Measurements from ENCODE around the gene TIMM10B. TPM values are rescaled to one million over a fixed set of nuclear protein-coding genes. Genes with fewer than 3 reads are reported as not detected.

TIMM10B gene
- total and polyA plus RNA-seq, 2 donors (not counting 1 experiment from before 2014, with no cell fraction given): 42.9 to 62.1 TPM

DNA sequence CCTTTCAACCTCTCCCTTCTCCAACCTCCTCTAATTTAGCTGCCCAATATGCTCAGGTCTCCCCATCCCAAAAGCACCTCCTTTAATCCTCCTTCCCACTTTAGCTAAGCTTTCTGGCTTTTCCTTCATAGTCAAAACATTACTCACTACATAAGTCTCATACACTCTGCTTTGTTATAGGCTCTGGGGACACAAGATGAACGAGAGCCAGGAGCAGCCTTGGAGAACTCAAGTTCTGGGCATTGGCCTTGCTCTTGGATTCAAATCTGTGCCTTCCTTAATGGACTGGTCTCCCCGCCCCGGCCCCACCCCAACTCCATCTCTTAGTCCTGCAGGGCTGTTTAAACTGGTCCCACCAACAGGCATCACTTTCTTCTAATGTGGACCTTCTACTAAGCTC, 29.1 kb upstream of the TIMM10B start:
- no peaks in the 10 kb centered on the region for H3K4me1 ChIP-seq (ENCODE audit: control insufficient read depth in 2 of 2, insufficient read depth in 2 of 2, low read length in 2 of 2)
- no peak overlapping the region for H3K9ac ChIP-seq (ENCODE audit: low read length)
- Mint-ChIP-seq H3K4me1 (no peaks in the 10 kb centered on the region), H3K9me3 (ENCODE audit: insufficient read depth) (no peaks in the 10 kb centered on the region), H3K27me3 (no peaks in the 10 kb centered on the region), H3K4me3 (no peak overlapping the region), H3K27ac (no peak overlapping the region)
- 89% methylated on average over 3 of the region's 3 CpGs for WGBS (ENCODE audit: insufficient coverage)
- H3K4me3 ChIP-seq (ENCODE audit: control extremely low read depth in 1 of 5, extremely low read depth in 1 of 5, insufficient read depth in 1 of 5, low read depth in 2 of 5, low read length in 4 of 5): no peak overlapping the region
- no peak for TF ChIP-seq EZH2 (IDR thresholded peaks at IDR 0.05; ENCODE audit: borderline replicate concordance, insufficient read depth, low read depth, low read length, poor library complexity, severe bottlenecking)
- TF ChIP-seq, protein P1, sequence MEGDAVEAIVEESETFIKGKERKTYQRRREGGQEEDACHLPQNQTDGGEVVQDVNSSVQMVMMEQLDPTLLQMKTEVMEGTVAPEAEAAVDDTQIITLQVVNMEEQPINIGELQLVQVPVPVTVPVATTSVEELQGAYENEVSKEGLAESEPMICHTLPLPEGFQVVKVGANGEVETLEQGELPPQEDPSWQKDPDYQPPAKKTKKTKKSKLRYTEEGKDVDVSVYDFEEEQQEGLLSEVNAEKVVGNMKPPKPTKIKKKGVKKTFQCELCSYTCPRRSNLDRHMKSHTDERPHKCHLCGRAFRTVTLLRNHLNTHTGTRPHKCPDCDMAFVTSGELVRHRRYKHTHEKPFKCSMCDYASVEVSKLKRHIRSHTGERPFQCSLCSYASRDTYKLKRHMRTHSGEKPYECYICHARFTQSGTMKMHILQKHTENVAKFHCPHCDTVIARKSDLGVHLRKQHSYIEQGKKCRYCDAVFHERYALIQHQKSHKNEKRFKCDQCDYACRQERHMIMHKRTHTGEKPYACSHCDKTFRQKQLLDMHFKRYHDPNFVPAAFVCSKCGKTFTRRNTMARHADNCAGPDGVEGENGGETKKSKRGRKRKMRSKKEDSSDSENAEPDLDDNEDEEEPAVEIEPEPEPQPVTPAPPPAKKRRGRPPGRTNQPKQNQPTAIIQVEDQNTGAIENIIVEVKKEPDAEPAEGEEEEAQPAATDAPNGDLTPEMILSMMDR (IDR thresholded peaks at IDR 0.05): no peak
- peaks cover 0 to 23% of the 10 kb centered on the region in 2 experiments for H3K36me3 ChIP-seq (replicated peaks in 1 of 2; ENCODE audit: control extremely low read depth in 1 of 2, control insufficient read depth in 1 of 2, extremely low read depth in 1 of 2, insufficient read depth in 2 of 2, low read length in 1 of 2)
- ATAC-seq (ENCODE audit: low read depth) (no peak), DNase-seq (no peak)
- H2AFZ ChIP-seq (ENCODE audit: insufficient read depth, low read depth, low read length, poor library complexity, severe bottlenecking): no peak overlapping the region
- no peaks in the 10 kb centered on the region for H3K27me3 ChIP-seq (replicated peaks in 1 of 4; ENCODE audit: control extremely low read depth in 1 of 4, control insufficient read depth in 3 of 4, insufficient read depth in 4 of 4, low read length in 3 of 4)
- ChIA-PET POLR2A (no interaction called here), CTCF (interaction anchor here (1.0 to 1.6 kb wide), 3 partner anchors 9 to 73 kb away, joined by 3 to 7 read pairs (median 4); no protein-coding TSS in a partner anchor)
- no peaks in the 10 kb centered on the region for H3K9me3 ChIP-seq (ENCODE audit: control extremely low read depth in 1 of 3, control insufficient read depth in 2 of 3, insufficient read depth in 1 of 3, low read length in 2 of 3)
- no peak overlapping the region for H3K27ac ChIP-seq (ENCODE audit: low read length in 2 of 2)
- no peaks in the 10 kb centered on the region for H4K20me1 ChIP-seq (ENCODE audit: control insufficient read depth, insufficient read depth, low read length, poor library complexity, severe bottlenecking)
- no peak overlapping the region for H3K4me2 ChIP-seq (replicated peaks; ENCODE audit: low read depth, low read length, poor library complexity, severe bottlenecking)
- intact Hi-C loops (cut with micrococcal nuclease): no loop called here
- no peaks in the 10 kb centered on the region for H3K79me2 ChIP-seq (ENCODE audit: control insufficient read depth, insufficient read depth, low read length)

DNA sequence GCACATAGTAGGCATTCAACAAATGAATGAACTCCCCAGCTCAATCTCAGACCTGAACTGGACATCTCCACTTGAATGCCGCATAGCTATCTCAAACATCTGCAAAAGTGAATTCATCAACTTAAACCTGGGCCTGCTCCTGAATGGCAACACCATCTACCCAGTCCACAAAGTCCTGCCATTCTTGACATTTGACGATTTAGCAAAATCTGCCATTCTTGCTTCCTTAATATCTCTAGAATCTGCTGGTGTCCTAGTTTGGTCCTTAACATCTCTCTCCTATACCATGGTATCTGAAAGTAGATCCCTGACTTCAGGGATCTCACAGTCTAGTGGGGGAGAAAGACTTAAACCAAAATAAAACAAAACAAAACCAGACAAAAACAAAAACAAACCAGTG, 28.1 kb upstream of the TIMM10B start:
- no peaks in the 10 kb centered on the region for H3K27me3 ChIP-seq (replicated peaks in 1 of 4; ENCODE audit: control extremely low read depth in 1 of 4, control insufficient read depth in 3 of 4, insufficient read depth in 4 of 4, low read length in 3 of 4)
- H3K79me2 ChIP-seq (ENCODE audit: control insufficient read depth, insufficient read depth, low read length): no peaks in the 10 kb centered on the region
- H3K4me1 Mint-ChIP-seq: no peaks in the 10 kb centered on the region
- H3K36me3 ChIP-seq (replicated peaks in 1 of 2; ENCODE audit: control extremely low read depth in 1 of 2, control insufficient read depth in 1 of 2, extremely low read depth in 1 of 2, insufficient read depth in 2 of 2, low read length in 1 of 2): peaks cover 0 to 23% of the 10 kb centered on the region in 2 experiments
- no peak overlapping the region for H3K27ac Mint-ChIP-seq
- POLR2A ChIA-PET: no interaction called here
- no peak overlapping the region for H3K4me3 Mint-ChIP-seq
- H4K20me1 ChIP-seq (ENCODE audit: control insufficient read depth, insufficient read depth, low read length, poor library complexity, severe bottlenecking): no peaks in the 10 kb centered on the region
- no peaks in the 10 kb centered on the region for H3K9me3 ChIP-seq (ENCODE audit: control extremely low read depth in 1 of 3, control insufficient read depth in 2 of 3, insufficient read depth in 1 of 3, low read length in 2 of 3)
- intact Hi-C loops (cut with micrococcal nuclease): no loop called here
- H3K27ac ChIP-seq (ENCODE audit: low read length in 2 of 2): no peak overlapping the region
- 100% methylated on average over 2 of the region's 2 CpGs for WGBS (ENCODE audit: insufficient coverage)
- H2AFZ ChIP-seq (ENCODE audit: insufficient read depth, low read depth, low read length, poor library complexity, severe bottlenecking): no peak overlapping the region
- CTCF ChIA-PET: interaction anchor here (1.0 to 2.1 kb wide), 5 partner anchors 8 to 74 kb away, joined by 3 to 9 read pairs (median 5); no protein-coding TSS in a partner anchor
- H3K4me3 ChIP-seq (ENCODE audit: control extremely low read depth in 1 of 5, extremely low read depth in 1 of 5, insufficient read depth in 1 of 5, low read depth in 2 of 5, low read length in 4 of 5): no peak overlapping the region
- H3K27me3 Mint-ChIP-seq: no peaks in the 10 kb centered on the region
- no peaks in the 10 kb centered on the region for H3K9me3 Mint-ChIP-seq (ENCODE audit: insufficient read depth)
- no peaks in the 10 kb centered on the region for H3K4me1 ChIP-seq (ENCODE audit: control insufficient read depth in 2 of 2, insufficient read depth in 2 of 2, low read length in 2 of 2)
- no peak overlapping the region for H3K9ac ChIP-seq (ENCODE audit: low read length)
- H3K4me2 ChIP-seq (replicated peaks; ENCODE audit: low read depth, low read length, poor library complexity, severe bottlenecking): no peak overlapping the region
- ATAC-seq (ENCODE audit: low read depth): no peak
- TF ChIP-seq, protein P1 (IDR thresholded peaks at IDR 0.05): no peak
- no peak for TF ChIP-seq EZH2 (IDR thresholded peaks at IDR 0.05; ENCODE audit: borderline replicate concordance, insufficient read depth, low read depth, low read length, poor library complexity, severe bottlenecking)
- no peak for DNase-seq

Measured in B cell (primary cell).